CD8-positive, alpha-beta memory T cell (primary cell): ENCODE results near the gene ITPR2. TPM values are rescaled to one million over a fixed set of nuclear protein-coding genes. Genes with fewer than 3 reads are reported as not detected.

Experiments used
- CTCF ChIA-PET: fragments of 350-600 bp; sonication (Branson Sonifier 250); formaldehyde crosslinking; loops from one replicate; lab custom pipeline; 2021; ENCODE audit warnings: antibody characterized with exemption; lab: Charles Lee
- POLR2A ChIA-PET: fragments of 350-600 bp; sonication (Branson Sonifier 250); formaldehyde crosslinking; loops from one replicate; lab custom pipeline; 2021; ENCODE audit warnings: antibody characterized with exemption; lab: Charles Lee
- DNase-seq, 5 donors: peaks; one replicate each; pipeline versions ENCODE4 v3.0.0 to v3.0.0-alpha.2; 2020 to 2022; ENCODE audit warnings: mixed read lengths in 1 of 5
- H3K27ac ChIP-seq: one replicate; pipeline ENCODE4 v1.7.0; 2013; ENCODE audit warnings: low read depth, mild to moderate bottlenecking, low read length, moderate library complexity
- H3K27me3 ChIP-seq: 2 replicates; pipeline ENCODE4 v1.7.0; 2013; ENCODE audit warnings: low read length, mild to moderate bottlenecking; ENCODE audit not compliant: insufficient read depth, poor library complexity, severe bottlenecking
- H3K36me3 ChIP-seq: 2 replicates; pipeline ENCODE4 v1.7.0; 2013; ENCODE audit warnings: mild to moderate bottlenecking, low read length, moderate library complexity; ENCODE audit not compliant: insufficient read depth
- H3K4me1 ChIP-seq: 2 replicates; pipeline ENCODE4 v1.7.0; 2013; ENCODE audit warnings: mild to moderate bottlenecking, low read length, moderate library complexity; ENCODE audit not compliant: insufficient read depth
- H3K4me3 ChIP-seq: 2 replicates; pipeline ENCODE4 v1.7.0; 2013; ENCODE audit warnings: mild to moderate bottlenecking, low read length
- H3K9me3 ChIP-seq: 2 replicates; pipeline ENCODE4 v1.7.0; 2013; ENCODE audit warnings: mild to moderate bottlenecking, low read length
- H3K27ac Mint-ChIP-seq, 8 donors: one replicate each; pipeline ENCODE4 v1.8.0; 2020 to 2021; ENCODE audit warnings: mixed read lengths in 8 of 8, mild to moderate bottlenecking in 6 of 8, inconsistent platforms in 3 of 8, moderate library complexity in 3 of 8
- H3K27me3 Mint-ChIP-seq, 2 donors: one replicate each; pipeline ENCODE4 v1.8.0; 2020 to 2021; ENCODE audit warnings: mixed read lengths in 2 of 2, mild to moderate bottlenecking in 1 of 2, moderate library complexity in 1 of 2
- H3K36me3 Mint-ChIP-seq, 3 donors: one replicate each; pipeline ENCODE4 v1.8.0; 2020 to 2021; ENCODE audit warnings: mixed read lengths in 3 of 3, inconsistent platforms in 1 of 3, mild to moderate bottlenecking in 1 of 3
- H3K4me1 Mint-ChIP-seq, 3 donors: one replicate each; pipeline ENCODE4 v1.8.0; 2020 to 2021; ENCODE audit warnings: mixed read lengths in 3 of 3, inconsistent platforms in 1 of 3, mild to moderate bottlenecking in 1 of 3
- H3K4me3 Mint-ChIP-seq, 7 donors: one replicate each; pipeline ENCODE4 v1.8.0; 2020 to 2021; ENCODE audit warnings: mixed read lengths in 7 of 7, mild to moderate bottlenecking in 6 of 7, moderate library complexity in 4 of 7, inconsistent platforms in 2 of 7
- H3K9me3 Mint-ChIP-seq, 5 donors: one replicate each; pipeline ENCODE4 v1.8.0; 2020 to 2022; ENCODE audit warnings: mixed read lengths in 5 of 5, mild to moderate bottlenecking in 3 of 5, moderate library complexity in 2 of 5, inconsistent platforms in 1 of 5
- polyA plus RNA-seq: library from polyadenylated mRNA; unstranded; fragments of 300-500 nt; fragmentation: Illumina TruSeq; gene quantifications from one replicate; pipeline ENCODE4 v1.2.3, GENCODE V29; 2021
- total RNA-seq, 2 experiments: library from RNA; stranded (reverse); gene quantifications; one replicate each; pipeline ENCODE4 v1.2.3, GENCODE V29; 2021

The ITPR2 gene
- total and polyA plus RNA-seq, 3 experiments from 2014 or later, result 13.0 to 29.4 (median 24.0) TPM

- Histone ChIP-seq H3K27me3 (no peaks in the 10 kb centered on the region), H3K4me3 (no peak overlapping the region), H3K36me3 (peaks cover 5% of the 10 kb centered on the region), H3K27ac (no peak overlapping the region), H3K9me3 (no peaks in the 10 kb centered on the region), H3K4me1 (no peaks in the 10 kb centered on the region)
- Mint-ChIP-seq H3K4me3 (no peak overlapping the region), H3K27me3 (no peaks in the 10 kb centered on the region), H3K36me3 (peaks cover 25 to 50% (median 27%) of the 10 kb centered on the region in 3 donors), H3K9me3 (no peaks in the 10 kb centered on the region), H3K27ac (no peak overlapping the region), H3K4me1 (no peaks in the 10 kb centered on the region)
- POLR2A ChIA-PET, result no interaction called here
- no peak for DNase-seq
- CTCF ChIA-PET, result no interaction called here
These were observed 371.2 kb downstream of the ITPR2 start for GRCh38 chr12:26461776-26462175.

GRCh38 chr12:26460361-26460760 is 372.6 kb downstream of the ITPR2 start:
- no peak overlapping the region for H3K4me3 Mint-ChIP-seq
- DNase-seq, result no peak
- Histone ChIP-seq H3K9me3 (no peaks in the 10 kb centered on the region), H3K27me3 (no peaks in the 10 kb centered on the region), H3K4me1 (no peaks in the 10 kb centered on the region), H3K36me3 (peaks cover 5% of the 10 kb centered on the region), H3K27ac (no peak overlapping the region), H3K4me3 (no peak overlapping the region)
- ChIA-PET CTCF (no interaction called here), POLR2A (no interaction called here)
- no peaks in the 10 kb centered on the region for H3K9me3 Mint-ChIP-seq
- H3K27me3 Mint-ChIP-seq, result no peaks in the 10 kb centered on the region
- peaks cover 26 to 45% (median 27%) of the 10 kb centered on the region in 3 donors for H3K36me3 Mint-ChIP-seq
- no peak overlapping the region for H3K27ac Mint-ChIP-seq
- H3K4me1 Mint-ChIP-seq, result no peaks in the 10 kb centered on the region

GRCh38 chr12:26455936-26456574 is 376.9 kb downstream of the ITPR2 start:
- Histone ChIP-seq H3K27me3 (no peaks in the 10 kb centered on the region), H3K9me3 (no peaks in the 10 kb centered on the region), H3K36me3 (peaks cover 5% of the 10 kb centered on the region), H3K27ac (no peak overlapping the region), H3K4me1 (no peaks in the 10 kb centered on the region), H3K4me3 (no peak overlapping the region)
- no peak for DNase-seq
- no peak overlapping the region for H3K27ac Mint-ChIP-seq
- peaks cover 0 to 2% (median 0%) of the 10 kb centered on the region in 3 donors for H3K4me1 Mint-ChIP-seq
- peaks cover 29 to 42% (median 31%) of the 10 kb centered on the region in 3 donors for H3K36me3 Mint-ChIP-seq
- H3K27me3 Mint-ChIP-seq, result no peaks in the 10 kb centered on the region
- no peak overlapping the region for H3K4me3 Mint-ChIP-seq
- no peaks in the 10 kb centered on the region for H3K9me3 Mint-ChIP-seq
- POLR2A ChIA-PET, result no interaction called here
- CTCF ChIA-PET, result no interaction called here

GRCh38 chr12:26453246-26453645 is 379.7 kb downstream of the ITPR2 start:
- H3K9me3 ChIP-seq, result no peaks in the 10 kb centered on the region
- Mint-ChIP-seq H3K4me3 (no peak overlapping the region), H3K9me3 (no peaks in the 10 kb centered on the region), H3K4me1 (peaks cover 0 to 2% (median 0%) of the 10 kb centered on the region in 3 donors), H3K36me3 (peaks cover 22 to 33% (median 32%) of the 10 kb centered on the region in 3 donors), H3K27ac (no peak overlapping the region), H3K27me3 (no peaks in the 10 kb centered on the region)
- no peaks in the 10 kb centered on the region for H3K36me3 ChIP-seq
- no peak for DNase-seq
- no peak overlapping the region for H3K4me3 ChIP-seq
- ChIA-PET POLR2A (no interaction called here), CTCF (no interaction called here)
- no peaks in the 10 kb centered on the region for H3K27me3 ChIP-seq
- H3K4me1 ChIP-seq, result no peaks in the 10 kb centered on the region
- no peak overlapping the region for H3K27ac ChIP-seq

- CTCF ChIA-PET, result no interaction called here
- Histone ChIP-seq H3K27ac (no peak overlapping the region), H3K4me1 (no peaks in the 10 kb centered on the region), H3K27me3 (no peaks in the 10 kb centered on the region), H3K9me3 (no peaks in the 10 kb centered on the region), H3K4me3 (no peak overlapping the region), H3K36me3 (no peaks in the 10 kb centered on the region)
- Mint-ChIP-seq H3K27me3 (no peaks in the 10 kb centered on the region), H3K4me3 (no peak overlapping the region), H3K36me3 (peaks cover 15 to 29% (median 26%) of the 10 kb centered on the region in 3 donors), H3K9me3 (no peaks in the 10 kb centered on the region), H3K27ac (peak overlapping the region in 1 of 8 donors; percentile 67), H3K4me1 (peaks cover 0 to 2% (median 0%) of the 10 kb centered on the region in 3 donors)
- no peak for DNase-seq
- POLR2A ChIA-PET, result no interaction called here
These were observed 380.5 kb downstream of the ITPR2 start for GRCh38 chr12:26452511-26452910.

- H3K9me3 Mint-ChIP-seq, result no peaks in the 10 kb centered on the region
- H3K4me1 Mint-ChIP-seq, result peaks cover 0 to 2% (median 0%) of the 10 kb centered on the region in 3 donors
- Histone ChIP-seq H3K27me3 (no peaks in the 10 kb centered on the region), H3K9me3 (no peaks in the 10 kb centered on the region), H3K27ac (no peak overlapping the region), H3K36me3 (no peaks in the 10 kb centered on the region), H3K4me3 (no peak overlapping the region), H3K4me1 (no peaks in the 10 kb centered on the region)
- peak overlapping the region in 2 of 8 donors; percentile 10 to 21 for H3K27ac Mint-ChIP-seq
- H3K27me3 Mint-ChIP-seq, result no peaks in the 10 kb centered on the region
- no peak for DNase-seq
- ChIA-PET CTCF (no interaction called here), POLR2A (no interaction called here)
- H3K36me3 Mint-ChIP-seq, result peaks cover 7 to 23% (median 19%) of the 10 kb centered on the region in 3 donors
- no peak overlapping the region for H3K4me3 Mint-ChIP-seq
These were observed 381.2 kb downstream of the ITPR2 start for GRCh38 chr12:26451763-26452162.

GRCh38 chr12:26445909-26446308 is 387.1 kb downstream of the ITPR2 start:
- Mint-ChIP-seq H3K27me3 (no peaks in the 10 kb centered on the region), H3K27ac (no peak overlapping the region), H3K4me1 (no peaks in the 10 kb centered on the region), H3K36me3 (peaks cover 30 to 44% (median 39%) of the 10 kb centered on the region in 3 donors), H3K4me3 (no peak overlapping the region), H3K9me3 (no peaks in the 10 kb centered on the region)
- Histone ChIP-seq H3K36me3 (peaks cover 7% of the 10 kb centered on the region), H3K9me3 (no peaks in the 10 kb centered on the region), H3K27ac (no peak overlapping the region), H3K27me3 (no peaks in the 10 kb centered on the region), H3K4me1 (no peaks in the 10 kb centered on the region), H3K4me3 (no peak overlapping the region)
- no peak for DNase-seq
- ChIA-PET POLR2A (no interaction called here), CTCF (no interaction called here)

- Histone ChIP-seq H3K9me3 (no peaks in the 10 kb centered on the region), H3K27me3 (no peaks in the 10 kb centered on the region), H3K4me3 (no peak overlapping the region), H3K36me3 (peaks cover 7% of the 10 kb centered on the region), H3K27ac (no peak overlapping the region), H3K4me1 (no peaks in the 10 kb centered on the region)
- Mint-ChIP-seq H3K27ac (no peak overlapping the region), H3K27me3 (no peaks in the 10 kb centered on the region), H3K4me3 (no peak overlapping the region), H3K4me1 (no peaks in the 10 kb centered on the region), H3K36me3 (peaks cover 36 to 55% (median 39%) of the 10 kb centered on the region in 3 donors), H3K9me3 (no peaks in the 10 kb centered on the region)
- POLR2A ChIA-PET, result no interaction called here
- DNase-seq, result no peak
- CTCF ChIA-PET, result no interaction called here
These were observed 389.7 kb downstream of the ITPR2 start for GRCh38 chr12:26443309-26443708.
